GM23248 (cell line): ENCODE measurements around the gene BST2.

Source experiments
- EZH2 ChIP-seq: fragments of 200-600 bp; sonication (generic); IDR thresholded peaks from 2 replicates; pipeline ENCODE4 v1.6.1; 2018; ENCODE audit warnings: antibody characterized with exemption, mild to moderate bottlenecking; ENCODE audit not compliant: insufficient read depth, poor library complexity, severe bottlenecking
- EZH2phosphoT487 ChIP-seq: fragments of 200-600 bp; sonication (generic); IDR thresholded peaks from 2 replicates; pipeline ENCODE4 v1.6.1; 2018; ENCODE audit warnings: antibody characterized with exemption, moderate library complexity, mild to moderate bottlenecking, low read depth; ENCODE audit not compliant: insufficient read depth

- no peak for TF ChIP-seq EZH2phosphoT487
- no peak for TF ChIP-seq EZH2
These were observed 2.2 kb downstream of the BST2 start for GRCh38 chr19:17402982-17403855.
